ENCODE results near the gene NUP188.

DNA sequence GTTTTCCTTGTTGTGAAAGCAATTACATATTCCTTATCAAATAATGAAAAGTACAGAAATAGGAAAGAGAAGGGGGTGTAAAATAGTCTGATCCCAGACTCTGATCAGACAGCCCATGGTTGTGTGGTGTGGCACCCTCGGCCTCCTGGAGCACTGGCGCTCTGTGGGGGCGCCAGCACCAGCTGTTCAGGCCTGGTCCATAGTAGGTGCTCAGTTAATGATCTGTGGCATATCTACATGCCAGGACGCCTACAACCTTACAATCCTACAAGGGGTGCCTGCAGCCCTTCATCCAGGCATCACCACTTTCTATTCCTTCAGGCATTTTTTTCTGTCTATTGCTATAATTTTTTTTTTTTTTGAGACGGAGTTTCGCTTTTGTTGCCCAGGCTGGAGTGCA is 105.5 kb downstream of the NUP188 start:
- TF ChIP-seq, protein P1, sequence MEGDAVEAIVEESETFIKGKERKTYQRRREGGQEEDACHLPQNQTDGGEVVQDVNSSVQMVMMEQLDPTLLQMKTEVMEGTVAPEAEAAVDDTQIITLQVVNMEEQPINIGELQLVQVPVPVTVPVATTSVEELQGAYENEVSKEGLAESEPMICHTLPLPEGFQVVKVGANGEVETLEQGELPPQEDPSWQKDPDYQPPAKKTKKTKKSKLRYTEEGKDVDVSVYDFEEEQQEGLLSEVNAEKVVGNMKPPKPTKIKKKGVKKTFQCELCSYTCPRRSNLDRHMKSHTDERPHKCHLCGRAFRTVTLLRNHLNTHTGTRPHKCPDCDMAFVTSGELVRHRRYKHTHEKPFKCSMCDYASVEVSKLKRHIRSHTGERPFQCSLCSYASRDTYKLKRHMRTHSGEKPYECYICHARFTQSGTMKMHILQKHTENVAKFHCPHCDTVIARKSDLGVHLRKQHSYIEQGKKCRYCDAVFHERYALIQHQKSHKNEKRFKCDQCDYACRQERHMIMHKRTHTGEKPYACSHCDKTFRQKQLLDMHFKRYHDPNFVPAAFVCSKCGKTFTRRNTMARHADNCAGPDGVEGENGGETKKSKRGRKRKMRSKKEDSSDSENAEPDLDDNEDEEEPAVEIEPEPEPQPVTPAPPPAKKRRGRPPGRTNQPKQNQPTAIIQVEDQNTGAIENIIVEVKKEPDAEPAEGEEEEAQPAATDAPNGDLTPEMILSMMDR (conservative IDR thresholded peaks at IDR 0.05; ENCODE audit: low read depth, low read length) = no peak
- TF ChIP-seq EZH2 (IDR thresholded peaks at IDR 0.05; ENCODE audit: low read length, unreplicated experiment) = no peak
